IMR-90 (cell line): ENCODE data around the gene ATF4. TPM values are rescaled to one million over a fixed set of nuclear protein-coding genes. Genes with fewer than 3 reads are reported as not detected.

Source experiments
- ATAC-seq: fragments of 200-7000 bp; cut with Tn5 transposase; 2 replicates; pipeline ENCODE4 v1.9.1; 2020; ENCODE audit warnings: low read depth, mild to moderate bottlenecking, moderate library complexity
- BruUV-seq: library from RNA; stranded (reverse); fragments of 400-500 nt; replicated peaks from 2 replicates; lab custom pipeline; 2021; lab: Mats Ljungman, UMichigan
- CTCF ChIA-PET: fragments of 300-600 bp; formaldehyde crosslinking; extraction: SDS; loops from one replicate; lab custom pipeline; 2021; ENCODE audit warnings: antibody characterized with exemption; lab: Yijun Ruan, JAX
- POLR2A ChIA-PET: fragments of 300-600 bp; sonication (Branson Sonifier 250); formaldehyde crosslinking; loops from one replicate; lab custom pipeline; 2022; ENCODE audit warnings: antibody characterized with exemption; ENCODE audit not compliant: unreplicated experiment; lab: Charles Lee
- DNase-seq: peaks from one replicate; pipeline ENCODE4 v3.0.0; 2013
- H2AFZ ChIP-seq: replicated peaks from 2 replicates; pipeline ENCODE3; 2013; ENCODE audit warnings: low read length, mild to moderate bottlenecking; ENCODE audit not compliant: poor library complexity
- H2AK5ac ChIP-seq: 2 replicates; pipeline ENCODE4 v1.6.1; 2013; ENCODE audit warnings: low read depth, low read length, inconsistent platforms
- H2AK9ac ChIP-seq: replicated peaks from 2 replicates; pipeline ENCODE3; 2013; ENCODE audit warnings: mild to moderate bottlenecking, low read depth, low read length, moderate library complexity; ENCODE audit not compliant: poor library complexity
- H2BK120ac ChIP-seq: 2 replicates; pipeline ENCODE4 v1.6.1; 2013; ENCODE audit warnings: low read depth, low read length, inconsistent platforms
- H2BK15ac ChIP-seq: 3 replicates; pipeline ENCODE4 v1.6.1; 2013; ENCODE audit warnings: low read depth, low read length, inconsistent platforms
- H2BK20ac ChIP-seq: 2 replicates; pipeline ENCODE4 v1.6.1; 2013; ENCODE audit warnings: low read depth, mild to moderate bottlenecking, inconsistent platforms, low read length, moderate library complexity
- H2BK5ac ChIP-seq: 2 replicates; pipeline ENCODE4 v1.6.1; 2013; ENCODE audit warnings: mild to moderate bottlenecking, low read depth, low read length, inconsistent platforms; ENCODE audit not compliant: poor library complexity, severe bottlenecking
- H3K14ac ChIP-seq: replicated peaks from 2 replicates; pipeline ENCODE4 v1.6.1; 2013; ENCODE audit warnings: low read depth, low read length, inconsistent platforms
- H3K18ac ChIP-seq: 2 replicates; pipeline ENCODE4 v1.6.1; 2013; ENCODE audit warnings: low read depth, low read length, control low read depth
- H3K23ac ChIP-seq: 2 replicates; pipeline ENCODE4 v1.6.1; 2013; ENCODE audit warnings: low read depth, low read length, inconsistent platforms
- H3K27ac ChIP-seq: 2 replicates; pipeline ENCODE4 v1.5.1; 2013; ENCODE audit warnings: mild to moderate bottlenecking, control low read depth, low read length; ENCODE audit not compliant: insufficient read depth
- H3K27me3 ChIP-seq: 2 replicates; pipeline ENCODE4 v1.6.1; 2013; ENCODE audit warnings: low read length; ENCODE audit not compliant: control insufficient read depth, insufficient read depth
- H3K36me3 ChIP-seq: 2 replicates; pipeline ENCODE4 v1.6.1; 2013; ENCODE audit warnings: low read length, mixed read lengths; ENCODE audit not compliant: control insufficient read depth, insufficient read depth
- H3K4ac ChIP-seq: 2 replicates; pipeline ENCODE4 v1.6.1; 2013; ENCODE audit warnings: low read depth, low read length, inconsistent platforms
- H3K4me1 ChIP-seq: 2 replicates; pipeline ENCODE4 v1.6.1; 2013; ENCODE audit warnings: low read length, mixed read lengths; ENCODE audit not compliant: control insufficient read depth, insufficient read depth
- H3K4me2 ChIP-seq: 2 replicates; pipeline ENCODE4 v1.6.1; 2013; ENCODE audit warnings: low read depth, mild to moderate bottlenecking, control low read depth, low read length, moderate library complexity
- H3K4me3 ChIP-seq: 2 replicates; pipeline ENCODE4 v1.5.1; 2013; ENCODE audit warnings: low read depth, mild to moderate bottlenecking, control low read depth, low read length, moderate library complexity; ENCODE audit not compliant: insufficient read depth
- H3K56ac ChIP-seq: 2 replicates; pipeline ENCODE4 v1.6.1; 2013; ENCODE audit warnings: low read length, inconsistent platforms; ENCODE audit not compliant: insufficient read depth; ENCODE audit errors: extremely low read depth
- H3K79me1 ChIP-seq, 2 experiments: 2 replicates each; pipeline ENCODE4 v1.6.1; 2013; ENCODE audit warnings: low read length in 2 of 2, inconsistent platforms in 1 of 2, low read depth in 1 of 2
- H3K9ac ChIP-seq: 2 replicates; pipeline ENCODE4 v1.6.1; 2013; ENCODE audit warnings: low read depth, low read length, control low read depth
- H3K9me1 ChIP-seq: 2 replicates; pipeline ENCODE4 v1.6.1; 2013; ENCODE audit warnings: low read length, inconsistent platforms; ENCODE audit not compliant: insufficient read depth
- H3K9me3 ChIP-seq: 2 replicates; pipeline ENCODE4 v1.6.1; 2013; ENCODE audit warnings: low read length; ENCODE audit not compliant: control insufficient read depth, insufficient read depth
- H4K20me1 ChIP-seq: 2 replicates; pipeline ENCODE4 v1.6.1; 2013; ENCODE audit warnings: low read length, inconsistent platforms; ENCODE audit not compliant: insufficient read depth
- H4K5ac ChIP-seq: 2 replicates; pipeline ENCODE4 v1.6.1; 2013; ENCODE audit warnings: mild to moderate bottlenecking, low read depth, low read length, control low read depth
- H4K8ac ChIP-seq, 2 experiments: 2 replicates each; pipeline ENCODE4 v1.6.1; 2013; ENCODE audit warnings: low read depth in 2 of 2, low read length in 2 of 2, control low read depth in 1 of 2, inconsistent platforms in 1 of 2
- H4K91ac ChIP-seq: 2 replicates; pipeline ENCODE4 v1.6.1; 2013; ENCODE audit warnings: low read depth, low read length, inconsistent platforms; ENCODE audit not compliant: insufficient read depth
- CEBPB ChIP-seq: IDR thresholded peaks from 2 replicates; pipeline ENCODE4 v1.6.1; 2012; ENCODE audit warnings: low read depth, low read length, improper control_type of control experiment
- CHD1 ChIP-seq: IDR thresholded peaks from 2 replicates; pipeline ENCODE4 v1.6.1; 2012; ENCODE audit warnings: low read depth, low read length, improper control_type of control experiment
- FOS ChIP-seq: fragments of 150-350 bp; IDR thresholded peaks from 2 replicates; pipeline ENCODE4 v1.6.1; 2016; ENCODE audit warnings: low read depth, low read length
- MAFK ChIP-seq: IDR thresholded peaks from 2 replicates; pipeline ENCODE4 v1.6.1; 2012; ENCODE audit warnings: low read depth, low read length, improper control_type of control experiment
- MXI1 ChIP-seq: IDR thresholded peaks from 2 replicates; pipeline ENCODE4 v1.6.1; 2012; ENCODE audit warnings: low read depth, mild to moderate bottlenecking, low read length, moderate library complexity, borderline replicate concordance
- NFE2L2 ChIP-seq: fragments of 150-350 bp; IDR thresholded peaks from 2 replicates; pipeline ENCODE4 v1.6.1; 2016; ENCODE audit warnings: low read depth, mild to moderate bottlenecking, low read length
- POLR2A ChIP-seq: IDR thresholded peaks from 2 replicates; pipeline ENCODE4 v1.6.1; 2012; ENCODE audit warnings: mild to moderate bottlenecking, low read depth, low read length
- RFX5 ChIP-seq: IDR thresholded peaks from 2 replicates; pipeline ENCODE4 v1.8.0; 2012; ENCODE audit warnings: low read depth, mild to moderate bottlenecking, low read length, moderate library complexity
- SMC3 ChIP-seq: fragments of 150-350 bp; IDR thresholded peaks from 2 replicates; pipeline ENCODE4 v1.6.1; 2016; ENCODE audit warnings: low read depth, mild to moderate bottlenecking, antibody characterized with exemption, low read length, moderate library complexity
- WGBS, 2 experiments: methylation state at CpG; one replicate each; pipeline versions ENCODE4 v1.1.5 to v1.1.7; 2013; ENCODE audit warnings: missing lambda C conversion rate in 2 of 2; ENCODE audit not compliant: insufficient read length in 1 of 2; ENCODE audit errors: extremely low coverage in 2 of 2; 5-methylcytosine and 5-hydroxymethylcytosine counted together
- dilution Hi-C: fragments of 300-500 bp; cut with HindIII; formaldehyde crosslinking; loops from one replicate; pipeline ENCODE4 v1.14.3; 2018; ENCODE audit warnings: low sequenced_read_pairs; ENCODE audit not compliant: unreplicated experiment
- in situ Hi-C: fragments of 300-500 bp; cut with MboI; formaldehyde crosslinking; loops from 3 replicates; pipeline ENCODE4 v1.14.3; 2019; ENCODE audit warnings: low sequenced_read_pairs, inconsistent platforms, mixed read lengths
- intact Hi-C: fragments of 100-400 bp; cut with micrococcal nuclease; formaldehyde crosslinking; loops from 2 replicates; pipeline ENCODE4 v1.10.0; 2022
- polyA plus RNA-seq, 3 experiments: library from polyadenylated mRNA; depleted of rRNA; stranded (reverse); fragments of >200 nt; gene quantifications; 2 replicates each; pipeline ENCODE4 v1.2.3, GENCODE V29; 2012; ENCODE audit warnings: low replicate concordance in 1 of 3
- total RNA-seq: library from RNA; depleted of rRNA; stranded (reverse); fragments of >200 nt; gene quantifications from 2 replicates; pipeline ENCODE4 v1.2.3, GENCODE V29; 2012
- TF ChIP-seq, protein P1 (sequence below): fragments of 150-350 bp; IDR thresholded peaks from 2 replicates; pipeline ENCODE4 v1.6.1; 2017; ENCODE audit warnings: mild to moderate bottlenecking, antibody characterized with exemption, low read length, low read depth
- TF ChIP-seq, protein P2 (sequence below): fragments of 150-350 bp; IDR thresholded peaks from 2 replicates; pipeline ENCODE4 v1.6.1; 2016; ENCODE audit warnings: low read depth, mild to moderate bottlenecking, low read length, moderate library complexity, borderline replicate concordance
- TF ChIP-seq, protein P3 (sequence below): conservative IDR thresholded peaks from 2 replicates; pipeline ENCODE4 v1.5.1; 2012; ENCODE audit warnings: mild to moderate bottlenecking, low read depth, low read length, improper control_type of control experiment

The ATF4 gene
- total and polyA plus RNA-seq, 2 of the 4 experiments (the other 2 are of a cell fraction) = 148 to 662 TPM

DNA sequence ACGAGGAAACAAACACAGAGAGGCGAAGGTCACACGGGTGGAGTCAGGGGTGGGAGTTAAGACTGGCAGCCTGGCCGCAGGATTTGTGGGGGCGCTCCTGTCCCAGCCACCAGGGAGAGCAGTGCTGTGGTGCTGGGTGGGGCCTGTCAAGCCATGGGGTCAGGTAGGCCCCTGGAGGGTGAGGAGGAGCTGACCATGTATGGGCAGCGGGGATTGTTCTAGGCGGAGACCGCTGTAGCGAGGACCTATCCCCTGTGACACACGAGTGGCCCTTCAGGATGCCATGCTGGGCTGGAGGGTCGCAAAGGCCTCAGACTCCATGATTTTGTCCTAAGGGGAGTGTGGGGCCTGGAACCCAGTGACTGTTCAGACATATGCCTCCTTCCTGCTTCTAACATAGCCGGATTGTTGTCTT lies 13.7 kb downstream of the ATF4 start:
- Histone ChIP-seq H3K9me3 (no peaks in the 10 kb centered on the region), H3K4ac (peak overlapping the region; percentile 67; the same call in 1 of the 2 replicates), H3K4me2 (no peak overlapping the region), H3K27me3 (peaks cover 5% of the 10 kb centered on the region), H4K8ac (peak overlapping the region; percentile 56 to 99), H2AFZ (peak overlapping the region; percentile 96), H3K79me1 (peaks cover 23 to 33% of the 10 kb centered on the region in 2 experiments), H3K4me1 (peaks cover 7% of the 10 kb centered on the region), H3K36me3 (peaks cover 8% of the 10 kb centered on the region; the same call in 1 of the 2 replicates), H3K23ac (no peak overlapping the region), H2AK5ac (no peak overlapping the region; the same call in 1 of the 2 replicates), H2BK15ac (0 out of 3 replicates have a peak overlapping the region, but pooled peaks have one; percentile 39), H3K27ac (no peak overlapping the region), H3K9ac (no peak overlapping the region), H3K14ac (no peak overlapping the region), H2AK9ac (peak overlapping the region; percentile 22), H3K56ac (no peak overlapping the region), H4K5ac (peak overlapping the region; percentile 55), H2BK5ac (no peak overlapping the region), H3K9me1 (no peaks in the 10 kb centered on the region), H3K4me3 (no peak overlapping the region), H4K20me1 (peaks cover 19% of the 10 kb centered on the region), H2BK20ac (no peak overlapping the region), H2BK120ac (peak overlapping the region; percentile 63; the same call in 1 of the 2 replicates), H4K91ac (no peak overlapping the region), H3K18ac (no peak overlapping the region)
- in situ Hi-C loops = loop anchor here (10.0 kb wide), 2 partner anchors 651 to 811 kb away; partner anchors contain the start of gene ADSL
- dilution Hi-C loops = no loop called here
- DNase-seq (no peak), ATAC-seq (no peak)
- WGBS, 2 experiments = 100% methylated on average over 5 of the region's 12 CpGs; no CpG with 5 or more reads in 1 of the 2 experiments
- ChIA-PET CTCF (interaction anchor here (0.7 to 4.0 kb wide), 6 partner anchors 134 to 510 kb away, joined by 3 to 29 read pairs (median 4); partner anchors contain the start of gene TAB1), POLR2A (interaction anchor here (0.9 kb wide), 1 partner anchor 491 kb away, joined by 3 read pairs; no protein-coding TSS in a partner anchor)
- intact Hi-C loops = loop anchor here (1.0 to 10.0 kb wide), 3 partner anchors 491 to 815 kb away; partner anchors contain the start of gene TNRC6B
- no peak for TF ChIP-seq CHD1
- TF ChIP-seq, protein P1, sequence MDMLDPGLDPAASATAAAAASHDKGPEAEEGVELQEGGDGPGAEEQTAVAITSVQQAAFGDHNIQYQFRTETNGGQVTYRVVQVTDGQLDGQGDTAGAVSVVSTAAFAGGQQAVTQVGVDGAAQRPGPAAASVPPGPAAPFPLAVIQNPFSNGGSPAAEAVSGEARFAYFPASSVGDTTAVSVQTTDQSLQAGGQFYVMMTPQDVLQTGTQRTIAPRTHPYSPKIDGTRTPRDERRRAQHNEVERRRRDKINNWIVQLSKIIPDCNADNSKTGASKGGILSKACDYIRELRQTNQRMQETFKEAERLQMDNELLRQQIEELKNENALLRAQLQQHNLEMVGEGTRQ = no peak
- no peak for TF ChIP-seq NFE2L2
- TF ChIP-seq MXI1 = no peak
- TF ChIP-seq CEBPB = no peak
- no peak for TF ChIP-seq FOS
- TF ChIP-seq RFX5 = no peak
- TF ChIP-seq SMC3 = no peak
- TF ChIP-seq, protein P2, sequence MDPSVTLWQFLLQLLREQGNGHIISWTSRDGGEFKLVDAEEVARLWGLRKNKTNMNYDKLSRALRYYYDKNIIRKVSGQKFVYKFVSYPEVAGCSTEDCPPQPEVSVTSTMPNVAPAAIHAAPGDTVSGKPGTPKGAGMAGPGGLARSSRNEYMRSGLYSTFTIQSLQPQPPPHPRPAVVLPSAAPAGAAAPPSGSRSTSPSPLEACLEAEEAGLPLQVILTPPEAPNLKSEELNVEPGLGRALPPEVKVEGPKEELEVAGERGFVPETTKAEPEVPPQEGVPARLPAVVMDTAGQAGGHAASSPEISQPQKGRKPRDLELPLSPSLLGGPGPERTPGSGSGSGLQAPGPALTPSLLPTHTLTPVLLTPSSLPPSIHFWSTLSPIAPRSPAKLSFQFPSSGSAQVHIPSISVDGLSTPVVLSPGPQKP = no peak
- TF ChIP-seq POLR2A = no peak
- TF ChIP-seq, protein P3, sequence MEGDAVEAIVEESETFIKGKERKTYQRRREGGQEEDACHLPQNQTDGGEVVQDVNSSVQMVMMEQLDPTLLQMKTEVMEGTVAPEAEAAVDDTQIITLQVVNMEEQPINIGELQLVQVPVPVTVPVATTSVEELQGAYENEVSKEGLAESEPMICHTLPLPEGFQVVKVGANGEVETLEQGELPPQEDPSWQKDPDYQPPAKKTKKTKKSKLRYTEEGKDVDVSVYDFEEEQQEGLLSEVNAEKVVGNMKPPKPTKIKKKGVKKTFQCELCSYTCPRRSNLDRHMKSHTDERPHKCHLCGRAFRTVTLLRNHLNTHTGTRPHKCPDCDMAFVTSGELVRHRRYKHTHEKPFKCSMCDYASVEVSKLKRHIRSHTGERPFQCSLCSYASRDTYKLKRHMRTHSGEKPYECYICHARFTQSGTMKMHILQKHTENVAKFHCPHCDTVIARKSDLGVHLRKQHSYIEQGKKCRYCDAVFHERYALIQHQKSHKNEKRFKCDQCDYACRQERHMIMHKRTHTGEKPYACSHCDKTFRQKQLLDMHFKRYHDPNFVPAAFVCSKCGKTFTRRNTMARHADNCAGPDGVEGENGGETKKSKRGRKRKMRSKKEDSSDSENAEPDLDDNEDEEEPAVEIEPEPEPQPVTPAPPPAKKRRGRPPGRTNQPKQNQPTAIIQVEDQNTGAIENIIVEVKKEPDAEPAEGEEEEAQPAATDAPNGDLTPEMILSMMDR = no peak
- no peak for TF ChIP-seq MAFK
- BruUV-seq = no TSS peak
